Endodermal cell (in vitro differentiated cells): ENCODE results near the gene ALAS1. TPM values are rescaled to one million over a fixed set of nuclear protein-coding genes. Genes with fewer than 3 reads are reported as not detected.

Experiments used
- DNase-seq: peaks from one replicate; pipeline ENCODE4 v3.0.0-alpha.2; 2017
- H3K27ac ChIP-seq: 2 replicates; pipeline ENCODE4 v1.5.1; 2013; ENCODE audit warnings: mild to moderate bottlenecking, low read depth, low read length, moderate library complexity
- H3K27me3 ChIP-seq: 2 replicates; pipeline ENCODE4 v1.6.1; 2013; ENCODE audit warnings: mild to moderate bottlenecking, low read length, moderate library complexity; ENCODE audit not compliant: insufficient read depth, control insufficient read depth, poor library complexity, severe bottlenecking
- H3K36me3 ChIP-seq: 2 replicates; pipeline ENCODE4 v1.7.0; 2013; ENCODE audit warnings: mild to moderate bottlenecking, low read length, moderate library complexity; ENCODE audit not compliant: control insufficient read depth, insufficient read depth
- H3K4me1 ChIP-seq: one replicate; pipeline ENCODE4 v1.7.0; 2013; ENCODE audit warnings: low read length; ENCODE audit not compliant: control insufficient read depth, insufficient read depth
- H3K4me3 ChIP-seq: 2 replicates; pipeline ENCODE4 v1.5.1; 2013; ENCODE audit warnings: mild to moderate bottlenecking, low read length, moderate library complexity
- H3K9ac ChIP-seq: 2 replicates; pipeline ENCODE4 v1.6.1; 2013; ENCODE audit warnings: mild to moderate bottlenecking, low read length, moderate library complexity; ENCODE audit not compliant: poor library complexity, severe bottlenecking; ENCODE audit errors: extremely low read depth
- H3K9me3 ChIP-seq: 2 replicates; pipeline ENCODE4 v1.6.1; 2013; ENCODE audit warnings: mild to moderate bottlenecking, low read length, moderate library complexity; ENCODE audit not compliant: control insufficient read depth
- H3K27ac Mint-ChIP-seq: 2 replicates; pipeline ENCODE4 v1.8.0; 2020; ENCODE audit warnings: mixed read lengths
- H3K27me3 Mint-ChIP-seq: 2 replicates; pipeline ENCODE4 v1.8.0; 2021; ENCODE audit warnings: mild to moderate bottlenecking, mixed read lengths; ENCODE audit not compliant: insufficient read depth
- H3K36me3 Mint-ChIP-seq: 2 replicates; pipeline ENCODE4 v1.8.0; 2020; ENCODE audit warnings: low read depth, mixed read lengths
- H3K4me1 Mint-ChIP-seq: 2 replicates; pipeline ENCODE4 v1.8.0; 2020; ENCODE audit warnings: mixed read lengths
- H3K4me3 Mint-ChIP-seq: 2 replicates; pipeline ENCODE4 v1.8.0; 2020; ENCODE audit warnings: mild to moderate bottlenecking, moderate library complexity, mixed read lengths
- H3K9me3 Mint-ChIP-seq: 2 replicates; pipeline ENCODE4 v1.8.0; 2020; ENCODE audit warnings: mild to moderate bottlenecking, mixed read lengths
- WGBS, 2 experiments: methylation state at CpG; one replicate each; pipeline versions ENCODE4 v1.1.5 to v1.1.7; 2013; ENCODE audit warnings: missing lambda C conversion rate in 2 of 2, mixed read lengths in 1 of 2; ENCODE audit not compliant: insufficient coverage in 1 of 2, insufficient read length in 1 of 2; 5-methylcytosine and 5-hydroxymethylcytosine counted together
- total RNA-seq, 2 donors: library from RNA; stranded (reverse); fragmentation: NEBNext Ultra II Directional in 1 of 2; extraction: Animal tissue kit (Norgen Biotek cat#: 25700) in 1 of 2; gene quantifications; 2 replicates in 1 of 2; 3 replicates in 1 of 2; pipeline ENCODE4 v1.2.1, GENCODE V29; 2021
- TF ChIP-seq, protein P1 (sequence below): fragments of 200-600 bp; sonication (generic); conservative IDR thresholded peaks from 2 replicates; pipeline ENCODE4 v1.5.0; 2021; ENCODE audit warnings: antibody characterized with exemption, mild to moderate bottlenecking

ALAS1 gene
- total RNA-seq, 2 donors from 2014 or later, result 33.6 to 50.1 TPM

DNA sequence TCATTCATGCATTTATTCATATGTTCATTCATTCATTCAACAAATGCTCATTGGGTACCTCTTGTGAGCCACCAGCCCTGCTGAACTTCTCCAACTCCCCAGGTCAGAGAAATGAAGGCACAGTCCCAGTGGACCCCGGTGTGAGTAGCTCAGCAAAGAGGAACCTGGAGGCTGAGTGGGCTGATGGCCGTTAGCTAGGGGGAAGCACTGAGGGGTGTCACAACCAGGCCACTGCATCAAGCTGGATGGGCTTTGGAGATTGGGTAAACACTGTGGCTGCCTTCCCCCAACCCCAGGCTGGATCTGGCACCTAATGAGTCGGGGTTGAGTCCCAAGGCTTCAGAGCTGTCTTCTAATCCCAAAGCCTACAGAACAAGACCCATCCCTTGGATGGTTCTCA is 12.1 kb upstream of the ALAS1 start:
- H3K36me3 Mint-ChIP-seq, result no peaks in the 10 kb centered on the region
- no peaks in the 10 kb centered on the region for H3K27me3 ChIP-seq
- no peaks in the 10 kb centered on the region for H3K9me3 Mint-ChIP-seq
- no peaks in the 10 kb centered on the region for H3K27me3 Mint-ChIP-seq
- no peak overlapping the region for H3K4me3 ChIP-seq
- H3K4me3 Mint-ChIP-seq, result no peak overlapping the region
- no peak overlapping the region for H3K9ac ChIP-seq
- H3K27ac ChIP-seq, result no peak overlapping the region
- TF ChIP-seq, protein P1, sequence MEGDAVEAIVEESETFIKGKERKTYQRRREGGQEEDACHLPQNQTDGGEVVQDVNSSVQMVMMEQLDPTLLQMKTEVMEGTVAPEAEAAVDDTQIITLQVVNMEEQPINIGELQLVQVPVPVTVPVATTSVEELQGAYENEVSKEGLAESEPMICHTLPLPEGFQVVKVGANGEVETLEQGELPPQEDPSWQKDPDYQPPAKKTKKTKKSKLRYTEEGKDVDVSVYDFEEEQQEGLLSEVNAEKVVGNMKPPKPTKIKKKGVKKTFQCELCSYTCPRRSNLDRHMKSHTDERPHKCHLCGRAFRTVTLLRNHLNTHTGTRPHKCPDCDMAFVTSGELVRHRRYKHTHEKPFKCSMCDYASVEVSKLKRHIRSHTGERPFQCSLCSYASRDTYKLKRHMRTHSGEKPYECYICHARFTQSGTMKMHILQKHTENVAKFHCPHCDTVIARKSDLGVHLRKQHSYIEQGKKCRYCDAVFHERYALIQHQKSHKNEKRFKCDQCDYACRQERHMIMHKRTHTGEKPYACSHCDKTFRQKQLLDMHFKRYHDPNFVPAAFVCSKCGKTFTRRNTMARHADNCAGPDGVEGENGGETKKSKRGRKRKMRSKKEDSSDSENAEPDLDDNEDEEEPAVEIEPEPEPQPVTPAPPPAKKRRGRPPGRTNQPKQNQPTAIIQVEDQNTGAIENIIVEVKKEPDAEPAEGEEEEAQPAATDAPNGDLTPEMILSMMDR, result no peak
- no peaks in the 10 kb centered on the region for H3K9me3 ChIP-seq
- DNase-seq, result no peak
- no peak overlapping the region for H3K27ac Mint-ChIP-seq
- H3K36me3 ChIP-seq, result no peaks in the 10 kb centered on the region
- 91 to 100% methylated on average over 2 to 3 of the region's 3 CpGs for WGBS, 2 experiments
- H3K4me1 ChIP-seq, result no peaks in the 10 kb centered on the region
- H3K4me1 Mint-ChIP-seq, result peaks cover 6% of the 10 kb centered on the region

DNA sequence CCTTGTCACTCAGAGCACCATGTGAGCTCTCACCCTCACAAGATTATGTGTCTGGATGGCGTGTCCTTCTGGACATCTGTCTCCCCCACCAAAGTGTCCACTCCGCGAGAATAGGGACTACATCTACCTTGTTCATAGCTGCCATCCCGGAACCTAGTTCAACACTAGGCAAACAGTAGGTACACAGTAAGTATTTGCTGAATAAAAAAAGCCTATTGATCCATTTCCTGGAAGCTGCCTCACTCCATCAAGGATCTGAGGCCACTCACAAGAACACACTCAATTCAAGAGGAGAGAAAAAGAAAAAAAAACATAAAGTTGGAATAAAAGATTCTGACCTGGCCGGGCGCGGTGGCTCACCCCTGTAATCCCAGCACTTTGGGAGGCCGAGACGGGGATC is 11.2 kb upstream of the ALAS1 start:
- Mint-ChIP-seq H3K27me3 (no peaks in the 10 kb centered on the region), H3K4me3 (no peak overlapping the region), H3K27ac (no peak overlapping the region), H3K36me3 (no peaks in the 10 kb centered on the region), H3K9me3 (no peaks in the 10 kb centered on the region), H3K4me1 (peaks cover 6% of the 10 kb centered on the region)
- H3K9me3 ChIP-seq, result no peaks in the 10 kb centered on the region
- WGBS, 2 experiments, result 94 to 99% methylated on average over 9 of the region's 9 CpGs
- H3K36me3 ChIP-seq, result no peaks in the 10 kb centered on the region
- no peak for DNase-seq
- H3K4me1 ChIP-seq, result no peaks in the 10 kb centered on the region
- TF ChIP-seq, protein P1, result no peak
- no peak overlapping the region for H3K4me3 ChIP-seq
- no peak overlapping the region for H3K27ac ChIP-seq
- H3K9ac ChIP-seq, result no peak overlapping the region
- H3K27me3 ChIP-seq, result no peaks in the 10 kb centered on the region

DNA sequence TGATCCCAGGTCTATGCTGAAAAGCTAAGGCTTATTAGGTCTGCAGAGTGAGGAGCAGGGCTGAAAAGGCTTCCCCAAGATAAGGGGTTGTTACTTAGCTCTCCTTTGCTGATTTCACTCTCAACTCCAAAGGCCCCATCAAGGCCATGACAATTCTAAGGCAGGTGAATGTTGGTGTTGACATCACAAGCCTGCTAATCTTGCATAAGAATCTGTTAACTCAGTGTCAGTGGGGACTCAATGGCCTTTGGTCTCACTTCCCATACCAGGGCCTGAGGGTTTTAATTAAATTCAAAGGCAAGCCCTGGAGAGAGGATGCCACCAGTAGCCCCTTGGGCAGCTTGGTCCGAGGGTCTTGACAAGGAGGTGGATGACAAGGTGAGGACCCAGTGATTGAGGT is 9.4 kb upstream of the ALAS1 start:
- Mint-ChIP-seq H3K4me3 (no peak overlapping the region), H3K9me3 (no peaks in the 10 kb centered on the region), H3K27ac (no peak overlapping the region), H3K4me1 (peaks cover 5% of the 10 kb centered on the region), H3K36me3 (no peaks in the 10 kb centered on the region), H3K27me3 (no peaks in the 10 kb centered on the region)
- H3K4me3 ChIP-seq, result no peak overlapping the region
- H3K9ac ChIP-seq, result no peak overlapping the region
- H3K27me3 ChIP-seq, result no peaks in the 10 kb centered on the region
- H3K36me3 ChIP-seq, result no peaks in the 10 kb centered on the region
- H3K27ac ChIP-seq, result no peak overlapping the region
- WGBS, 2 experiments, result 60 to 86% methylated on average over 1 of the region's 1 CpG
- DNase-seq, result no peak
- TF ChIP-seq, protein P1, result no peak
- H3K4me1 ChIP-seq, result no peaks in the 10 kb centered on the region
- no peaks in the 10 kb centered on the region for H3K9me3 ChIP-seq
